Ectodermal cell (in vitro differentiated cells): ENCODE measurements around the gene GRK5.

Experiments
- H3K27ac ChIP-seq: 2 replicates; pipeline ENCODE4 v1.7.0; 2013; ENCODE audit warnings: mild to moderate bottlenecking, low read depth, low read length; ENCODE audit not compliant: insufficient read depth, poor library complexity, severe bottlenecking
- H3K27me3 ChIP-seq: 2 replicates; pipeline ENCODE4 v1.7.0; 2013; ENCODE audit warnings: mild to moderate bottlenecking, low read length; ENCODE audit not compliant: insufficient read depth, control insufficient read depth, poor library complexity, severe bottlenecking
- H3K36me3 ChIP-seq: one replicate; pipeline ENCODE4 v1.7.0; 2013; ENCODE audit warnings: low read length; ENCODE audit not compliant: control insufficient read depth, insufficient read depth
- H3K4me1 ChIP-seq: one replicate; pipeline ENCODE4 v1.7.0; 2013; ENCODE audit warnings: low read length; ENCODE audit not compliant: control insufficient read depth, insufficient read depth
- H3K4me3 ChIP-seq: 2 replicates; pipeline ENCODE4 v1.7.0; 2013; ENCODE audit warnings: low read depth, low read length, control low read depth; ENCODE audit not compliant: insufficient read depth
- H3K9me3 ChIP-seq: 2 replicates; pipeline ENCODE4 v1.7.0; 2013; ENCODE audit warnings: mild to moderate bottlenecking, low read length, moderate library complexity; ENCODE audit not compliant: control insufficient read depth
- WGBS, 2 experiments: methylation state at CpG; one replicate each; pipeline ENCODE4 v1.1.7; 2013; ENCODE audit warnings: missing lambda C conversion rate in 2 of 2; 5-methylcytosine and 5-hydroxymethylcytosine counted together

GRK5 gene

GRCh38 chr10:119302591-119303253, 95.4 kb downstream of the GRK5 start:
- Histone ChIP-seq H3K36me3 (no peaks in the 10 kb centered on the region), H3K27me3 (no peaks in the 10 kb centered on the region), H3K4me1 (no peaks in the 10 kb centered on the region), H3K27ac (no peak overlapping the region), H3K4me3 (no peak overlapping the region), H3K9me3 (no peaks in the 10 kb centered on the region)
- 87 to 88% methylated on average over 12 of the region's 12 CpGs for WGBS, 2 experiments

- Histone ChIP-seq H3K27me3 (no peaks in the 10 kb centered on the region), H3K4me1 (peaks cover 5% of the 10 kb centered on the region), H3K9me3 (no peaks in the 10 kb centered on the region), H3K4me3 (no peak overlapping the region), H3K36me3 (no peaks in the 10 kb centered on the region), H3K27ac (no peak overlapping the region)
- WGBS, 2 experiments: 95 to 98% methylated on average over 3 of the region's 3 CpGs
Measured at GRCh38 chr10:119303886-119304285, 96.5 kb downstream of the GRK5 start.

- Histone ChIP-seq H3K9me3 (no peaks in the 10 kb centered on the region), H3K36me3 (no peaks in the 10 kb centered on the region), H3K4me3 (no peak overlapping the region), H3K27ac (no peak overlapping the region), H3K4me1 (peaks cover 5% of the 10 kb centered on the region), H3K27me3 (no peaks in the 10 kb centered on the region)
- WGBS, 2 experiments: 92 to 93% methylated on average over 8 of the region's 8 CpGs
Measured at GRCh38 chr10:119304541-119304940, 97.2 kb downstream of the GRK5 start.

GRCh38 chr10:119305860-119306513, 98.6 kb downstream of the GRK5 start:
- peaks cover 5% of the 10 kb centered on the region for H3K4me1 ChIP-seq
- H3K36me3 ChIP-seq: no peaks in the 10 kb centered on the region
- no peak overlapping the region for H3K27ac ChIP-seq
- H3K9me3 ChIP-seq: no peaks in the 10 kb centered on the region
- H3K4me3 ChIP-seq: no peak overlapping the region
- WGBS, 2 experiments: 85 to 86% methylated on average over 11 of the region's 11 CpGs
- H3K27me3 ChIP-seq: no peaks in the 10 kb centered on the region

- no peaks in the 10 kb centered on the region for H3K27me3 ChIP-seq
- H3K27ac ChIP-seq: no peak overlapping the region
- 85 to 88% methylated on average over 9 of the region's 9 CpGs for WGBS, 2 experiments
- peaks cover 5% of the 10 kb centered on the region for H3K4me1 ChIP-seq
- no peak overlapping the region for H3K4me3 ChIP-seq
- H3K9me3 ChIP-seq: no peaks in the 10 kb centered on the region
- H3K36me3 ChIP-seq: no peaks in the 10 kb centered on the region
Measured at GRCh38 chr10:119306514-119306951, 99.2 kb downstream of the GRK5 start.

DNA sequence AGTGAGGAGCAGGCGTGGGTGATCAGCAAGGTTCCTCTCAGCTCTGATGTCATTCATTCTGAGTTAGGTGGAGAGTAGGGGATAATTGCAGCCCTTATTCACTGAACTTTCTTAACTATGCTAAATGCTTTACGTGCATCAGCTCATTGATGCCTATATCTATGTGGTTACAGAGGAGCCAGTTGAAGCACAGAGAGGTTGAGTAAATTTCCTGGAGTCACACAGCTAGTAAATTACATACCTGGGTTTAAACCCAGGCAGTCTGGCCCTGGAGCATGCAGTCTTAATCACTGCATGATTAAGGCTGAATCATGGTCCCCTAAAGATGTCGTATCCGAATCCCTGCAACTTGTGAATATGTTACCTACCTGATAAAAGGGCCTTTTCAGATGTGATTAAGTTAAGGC, 99.6 kb downstream of the GRK5 start:
- no peak overlapping the region for H3K27ac ChIP-seq
- H3K9me3 ChIP-seq: no peaks in the 10 kb centered on the region
- no peaks in the 10 kb centered on the region for H3K36me3 ChIP-seq
- WGBS, 2 experiments: 95 to 97% methylated on average over 4 of the region's 4 CpGs
- H3K4me3 ChIP-seq: no peak overlapping the region
- no peaks in the 10 kb centered on the region for H3K27me3 ChIP-seq
- H3K4me1 ChIP-seq: peaks cover 5% of the 10 kb centered on the region

DNA sequence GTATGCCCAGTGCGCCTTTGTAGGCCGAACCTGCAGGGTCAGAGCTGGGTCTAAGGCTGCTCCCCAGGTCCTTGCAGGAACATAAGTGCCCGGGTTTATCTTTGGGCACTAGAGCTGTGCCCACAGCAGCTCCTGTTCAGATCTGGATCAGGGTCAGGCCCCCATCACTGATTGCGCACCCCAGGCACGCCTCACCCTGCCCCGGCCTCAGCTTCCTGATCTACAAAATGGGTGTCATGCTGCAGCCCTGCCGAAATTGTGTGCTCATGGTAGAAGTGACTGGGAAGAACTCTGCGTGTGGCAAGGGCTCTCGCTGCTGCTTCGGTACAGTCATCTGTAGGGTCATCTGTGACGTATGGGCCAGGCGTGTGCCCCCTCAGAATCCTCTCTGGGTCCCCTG, 100.7 kb downstream of the GRK5 start:
- H3K36me3 ChIP-seq: no peaks in the 10 kb centered on the region
- H3K27ac ChIP-seq: no peak overlapping the region

GRCh38 chr10:119308551-119309422, 101.4 kb downstream of the GRK5 start:
- Histone ChIP-seq H3K4me1 (peaks cover 11% of the 10 kb centered on the region), H3K4me3 (no peak overlapping the region), H3K36me3 (no peaks in the 10 kb centered on the region), H3K9me3 (no peaks in the 10 kb centered on the region), H3K27ac (no peak overlapping the region), H3K27me3 (no peaks in the 10 kb centered on the region)
- WGBS, 2 experiments: 80 to 83% methylated on average over 24 of the region's 24 CpGs

More for the DNA sequence above, 100.7 kb downstream of the GRK5 start:
- WGBS, 2 experiments: 94% methylated on average over 12 of the region's 12 CpGs
- no peak overlapping the region for H3K4me3 ChIP-seq
- peaks cover 5% of the 10 kb centered on the region for H3K4me1 ChIP-seq
- H3K27me3 ChIP-seq: no peaks in the 10 kb centered on the region
- H3K9me3 ChIP-seq: no peaks in the 10 kb centered on the region

DNA sequence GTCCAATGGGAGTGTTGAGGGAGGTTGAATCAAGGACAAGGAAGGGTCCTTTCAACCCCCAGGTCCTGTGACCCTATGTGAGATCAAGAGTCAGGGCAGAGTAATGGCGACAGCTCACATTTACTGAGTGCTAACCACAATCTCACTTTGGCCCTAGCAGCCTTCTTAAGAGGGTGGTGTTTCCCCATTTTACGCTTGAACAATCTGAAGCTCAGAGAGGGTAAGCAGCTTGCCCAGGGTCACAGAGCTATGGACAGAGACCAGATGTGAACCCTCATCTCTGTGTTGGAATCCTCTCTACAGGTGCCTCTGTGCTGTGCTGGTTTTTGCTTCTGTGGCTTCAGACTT, 102.0 kb downstream of the GRK5 start:
- Histone ChIP-seq H3K36me3 (no peaks in the 10 kb centered on the region), H3K27ac (no peak overlapping the region), H3K27me3 (no peaks in the 10 kb centered on the region), H3K4me3 (no peak overlapping the region), H3K9me3 (no peaks in the 10 kb centered on the region), H3K4me1 (peaks cover 11% of the 10 kb centered on the region)
- WGBS, 2 experiments: 95 to 96% methylated on average over 2 of the region's 2 CpGs

DNA sequence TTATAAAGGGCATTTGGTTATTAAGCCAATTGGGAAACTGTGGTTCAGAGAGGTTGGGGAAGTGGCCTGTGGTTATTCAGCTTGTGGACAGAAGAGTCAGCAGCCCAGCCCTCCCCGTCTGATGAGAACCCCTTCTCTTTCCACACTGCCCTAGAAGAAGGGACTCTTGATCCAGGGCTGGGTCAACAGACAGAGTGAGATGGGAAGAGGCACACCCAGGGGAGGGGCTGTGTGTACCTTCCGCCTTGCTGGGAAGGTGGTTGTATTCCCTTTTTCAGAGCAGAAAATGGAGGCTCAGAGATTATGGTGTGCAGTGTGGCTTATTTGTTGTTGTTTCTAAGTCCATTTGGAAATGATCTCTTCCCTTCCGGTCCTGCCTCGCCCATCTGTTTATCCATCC, 103.4 kb downstream of the GRK5 start:
- Histone ChIP-seq H3K36me3 (no peaks in the 10 kb centered on the region), H3K9me3 (no peaks in the 10 kb centered on the region), H3K4me1 (peaks cover 21% of the 10 kb centered on the region), H3K4me3 (no peak overlapping the region), H3K27ac (no peak overlapping the region), H3K27me3 (no peaks in the 10 kb centered on the region)
- 91 to 96% methylated on average over 4 of the region's 4 CpGs for WGBS, 2 experiments
